ENCODE measurements around the gene TM9SF1.
A peak's percentile ranks its signal among the peaks of the same experiment; 100 is the strongest.

DNA sequence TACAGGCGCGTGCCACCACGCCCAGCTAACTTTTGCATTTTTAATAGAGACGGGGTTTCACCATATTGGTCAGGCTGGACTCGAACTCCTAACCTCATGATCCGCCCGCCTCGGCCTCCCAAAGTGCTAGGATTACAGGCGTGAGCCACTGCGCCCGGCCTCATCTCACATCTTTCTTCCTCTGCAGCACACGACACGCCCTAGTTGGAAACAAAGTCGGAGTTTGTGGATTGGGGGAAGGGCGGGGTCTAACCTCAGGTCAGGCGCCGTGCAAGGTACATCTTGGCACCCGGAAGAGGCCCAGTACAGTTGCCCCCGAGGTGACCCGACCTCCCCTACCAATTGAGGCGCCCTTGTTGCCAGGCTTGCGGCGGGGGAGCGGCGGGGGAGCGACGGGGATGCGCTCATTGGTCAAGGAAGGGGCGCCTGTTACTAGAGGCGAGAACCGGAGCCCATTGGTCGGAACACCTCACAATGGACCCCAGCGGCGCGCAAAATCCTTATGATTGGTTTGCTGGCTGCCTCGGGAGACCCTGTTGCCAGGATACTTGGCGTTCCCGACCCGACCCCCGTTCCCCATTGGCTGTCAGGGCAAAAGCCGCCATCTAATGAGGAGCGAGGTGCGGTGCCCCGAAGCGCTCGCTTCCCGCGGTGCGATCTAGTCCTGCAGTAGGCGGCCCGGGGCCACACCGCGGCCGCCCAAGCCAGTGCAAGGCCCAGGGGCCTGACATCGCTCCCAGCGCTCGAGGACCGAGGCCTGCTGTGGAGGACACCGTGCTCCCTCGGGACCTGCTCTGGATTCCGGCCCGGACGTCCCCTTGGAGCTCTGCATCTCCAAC lies 23.6 kb downstream of the TM9SF1 start, which contains the start of gene REC8:
- no peak for TF ChIP-seq POLR2AphosphoS5 (IDR thresholded peaks at IDR 0.05)
- TF ChIP-seq, protein P1, sequence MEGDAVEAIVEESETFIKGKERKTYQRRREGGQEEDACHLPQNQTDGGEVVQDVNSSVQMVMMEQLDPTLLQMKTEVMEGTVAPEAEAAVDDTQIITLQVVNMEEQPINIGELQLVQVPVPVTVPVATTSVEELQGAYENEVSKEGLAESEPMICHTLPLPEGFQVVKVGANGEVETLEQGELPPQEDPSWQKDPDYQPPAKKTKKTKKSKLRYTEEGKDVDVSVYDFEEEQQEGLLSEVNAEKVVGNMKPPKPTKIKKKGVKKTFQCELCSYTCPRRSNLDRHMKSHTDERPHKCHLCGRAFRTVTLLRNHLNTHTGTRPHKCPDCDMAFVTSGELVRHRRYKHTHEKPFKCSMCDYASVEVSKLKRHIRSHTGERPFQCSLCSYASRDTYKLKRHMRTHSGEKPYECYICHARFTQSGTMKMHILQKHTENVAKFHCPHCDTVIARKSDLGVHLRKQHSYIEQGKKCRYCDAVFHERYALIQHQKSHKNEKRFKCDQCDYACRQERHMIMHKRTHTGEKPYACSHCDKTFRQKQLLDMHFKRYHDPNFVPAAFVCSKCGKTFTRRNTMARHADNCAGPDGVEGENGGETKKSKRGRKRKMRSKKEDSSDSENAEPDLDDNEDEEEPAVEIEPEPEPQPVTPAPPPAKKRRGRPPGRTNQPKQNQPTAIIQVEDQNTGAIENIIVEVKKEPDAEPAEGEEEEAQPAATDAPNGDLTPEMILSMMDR (IDR thresholded peaks at IDR 0.05): no peak
- TF ChIP-seq POLR2A (IDR thresholded peaks at IDR 0.05): peak in 1 of 4 donors; percentile 35
- TF ChIP-seq EP300 (IDR thresholded peaks at IDR 0.05): no peak

All from upper lobe of left lung (tissue), 4 donors.